Pancreas (tissue), 10 donors: ENCODE measurements around the gene IDUA. TPM values are rescaled to one million over a fixed set of nuclear protein-coding genes. Genes with fewer than 3 reads are reported as not detected.

Experiments used
- ATAC-seq, 4 donors: fragments of 200-7000 bp; cut with Tn5 transposase; one replicate each; pipeline versions ENCODE4 v1.8.0 to v1.9.1; 2020; ENCODE audit warnings: mild to moderate bottlenecking in 4 of 4, moderate library complexity in 4 of 4
- DNase-seq, 6 donors: peaks; one replicate each; pipeline ENCODE4 v3.0.0-alpha.2; 2020
- FAIRE-seq: peaks from 2 replicates; lab custom pipeline; 2012; peaks lifted over from hg19 to GRCh38; lab: Jason Lieb, UNC
- H3K27ac ChIP-seq, 4 donors: fragments of 200-600 bp; sonication (generic); 1 replicate in 3 of 4; 2 replicates in 1 of 4; pipeline versions ENCODE4 v1.5.0 to v1.8.0; 2020
- H3K27me3 ChIP-seq, 4 donors: fragments of 200-600 bp; one replicate each; pipeline ENCODE4 v1.8.0; 2021
- H3K36me3 ChIP-seq, 3 donors: fragments of 200-600 bp; sonication (generic) in 1 of 3; one replicate each; pipeline versions ENCODE4 v1.5.0 to v1.8.0; 2020 to 2021
- H3K4me1 ChIP-seq, 3 donors: fragments of 200-600 bp; one replicate each; pipeline ENCODE4 v1.8.0; 2021
- H3K4me3 ChIP-seq, 4 donors: fragments of 200-600 bp; sonication (generic) in 2 of 4; one replicate each; pipeline versions ENCODE4 v1.5.0 to v1.8.0; 2020 to 2021
- H3K9me3 ChIP-seq, 4 donors: fragments of 200-600 bp; one replicate each; pipeline ENCODE4 v1.8.0; 2021
- CTCF ChIP-seq, 4 donors: fragments of 200-600 bp; sonication (generic) in 3 of 4; IDR thresholded peaks; one replicate each; pipeline versions ENCODE4 v1.5.0 to v1.8.0; 2021; ENCODE audit warnings: antibody characterized with exemption in 4 of 4
- WGBS, 2 donors: extraction: QIAGEN DNeasy Blood & Tissue Kit; methylation state at CpG; one replicate each; pipeline ENCODE4 v1.1.7; 2013; 5-methylcytosine and 5-hydroxymethylcytosine counted together
- intact Hi-C, 3 donors: fragments of 100-400 bp; cut with DNase I; formaldehyde crosslinking; loops; one replicate each; pipeline versions ENCODE4 v1.11.1 to v1.14.2; 2022
- polyA plus RNA-seq, 2 donors: library from polyadenylated mRNA; stranded (reverse); fragments of 200-250 nt; gene quantifications; one replicate each; pipeline ENCODE4 v1.2.3, GENCODE V29; 2013
- total RNA-seq, 6 donors: library from RNA; stranded (reverse); fragmentation: NEBNext Ultra II Directional in 4 of 6; extraction: Animal tissue kit (Norgen Biotek cat#: 25700) in 4 of 6; gene quantifications; one replicate each; pipeline versions ENCODE4 v1.2.1 to v1.2.4, GENCODE V29; 2021 to 2023
- donor health status: healthy with polysubstance abuse.
- donor health status: DM: no; HTN: no; CAD: no; lungs with moderate emphysema.
- donor health status: DM: no; HTN: no; CAD: no.
- donor health status: control.
- donor health status: control.
- donor health status: Bipolar disorder and iron deficiency.
- donor health status: DM: yes; HTN: yes; CAD: no.
- donor health status: DM: no; HTN: no; CAD: no.
- donor health status: DM: no; HTN: no; CAD: no.
- donor health status: DM: yes; HTN: yes; CAD: no.

IDUA gene
- total and polyA plus RNA-seq, 8 donors = 17.6 to 56.9 (median 23.3) TPM

- no peaks in the 10 kb centered on the region for H3K9me3 ChIP-seq
- FAIRE-seq (no peak), ATAC-seq (peak; percentile 68 to 79 (median 76)), DNase-seq (peak in 5 of 6 donors; percentile 80 to 94 (median 87))
- H3K36me3 ChIP-seq = no peaks in the 10 kb centered on the region
- intact Hi-C loops = no loop called here
- peaks cover 7 to 9% (median 7%) of the 10 kb centered on the region in 3 donors for H3K4me1 ChIP-seq
- peak overlapping the region; percentile 21 to 79 (median 49) for H3K4me3 ChIP-seq
- 1% methylated on average over 41 to 85 of the region's 109 CpGs for WGBS, 2 donors
- H3K27ac ChIP-seq = peak overlapping the region; percentile 72 to 86 (median 79)
- H3K27me3 ChIP-seq = no peaks in the 10 kb centered on the region
- no peak for TF ChIP-seq CTCF (IDR thresholded peaks at IDR 0.05)
These were observed 22.9 kb downstream of the IDUA start for GRCh38 chr4:1009542-1010394.

- no peak for TF ChIP-seq CTCF (IDR thresholded peaks at IDR 0.05)
- 1 to 2% methylated on average over 28 to 36 of the region's 36 CpGs for WGBS, 2 donors
- Histone ChIP-seq H3K4me1 (peaks cover 7 to 9% (median 7%) of the 10 kb centered on the region in 3 donors), H3K4me3 (peak overlapping the region; percentile 21 to 79 (median 49)), H3K27me3 (no peaks in the 10 kb centered on the region), H3K36me3 (no peaks in the 10 kb centered on the region), H3K27ac (peak overlapping the region; percentile 72 to 86 (median 79)), H3K9me3 (no peaks in the 10 kb centered on the region)
- intact Hi-C loops = no loop called here
- DNase-seq (peak in 4 of 6 donors; percentile 60 to 73 (median 68)), ATAC-seq (peak; percentile 37 to 47 (median 40)), FAIRE-seq (no peak)
These were observed 23.7 kb downstream of the IDUA start for GRCh38 chr4:1010395-1011021.

DNA sequence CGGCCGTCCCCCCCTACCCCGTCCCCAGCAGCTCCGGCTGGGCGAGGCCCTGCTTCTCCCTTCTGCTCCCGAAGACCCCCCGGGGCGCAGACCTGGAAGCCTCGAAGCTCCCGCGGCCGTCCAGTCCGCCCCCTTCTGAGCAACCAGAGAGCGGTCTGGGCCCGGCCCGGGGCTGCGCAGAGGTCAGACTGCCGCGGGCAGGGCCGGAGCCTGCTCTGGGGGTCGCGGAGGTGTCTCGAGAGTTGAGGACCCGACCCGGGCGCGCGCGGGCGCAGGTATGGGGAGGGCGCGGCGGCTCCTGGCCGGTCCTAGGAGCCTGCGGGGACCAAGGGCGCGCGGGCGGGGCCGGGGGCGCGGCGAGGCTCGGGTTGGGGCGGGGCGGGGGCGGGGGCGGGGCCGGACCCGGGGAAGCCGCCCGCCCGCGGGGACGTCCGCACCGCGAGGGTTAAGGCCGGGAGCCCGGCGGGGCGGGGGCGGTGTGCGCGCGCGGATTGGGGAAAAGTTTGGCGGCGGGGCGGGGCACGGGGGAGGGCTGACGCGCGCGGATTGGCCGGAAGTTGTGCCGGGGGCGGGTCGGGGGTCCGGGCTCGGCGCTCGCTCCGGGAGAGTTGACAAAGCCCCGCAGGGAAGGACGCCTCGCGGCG, 24.3 kb downstream of the IDUA start, which contains the start of gene FGFRL1:
Gene FGFRL1, plus strand, starts transcription at position 605 of the 644 bp plus-strand sequence. CDS start 860 bp downstream, outside the sequence.
- Histone ChIP-seq H3K27ac (peak within 1 kb of the TSS; percentile 72 to 86 (median 79)), H3K4me1 (peaks cover 7 to 9% (median 7%) of the 10 kb centered on the region in 3 donors), H3K27me3 (no peaks in the 10 kb centered on the region), H3K4me3 (peak within 1 kb of the TSS; percentile 42 to 79 (median 55)), H3K36me3 (no peaks in the 10 kb centered on the region), H3K9me3 (no peaks in the 10 kb centered on the region)
- FAIRE-seq (no peak), ATAC-seq (peak; percentile 63 to 71 (median 66)), DNase-seq (peak; percentile 94 to 99 (median 96))
- no peak for TF ChIP-seq CTCF (IDR thresholded peaks at IDR 0.05)
- 1 to 3% methylated on average over 5 to 89 of the region's 89 CpGs for WGBS, 2 donors
- intact Hi-C loops = no loop called here

DNA sequence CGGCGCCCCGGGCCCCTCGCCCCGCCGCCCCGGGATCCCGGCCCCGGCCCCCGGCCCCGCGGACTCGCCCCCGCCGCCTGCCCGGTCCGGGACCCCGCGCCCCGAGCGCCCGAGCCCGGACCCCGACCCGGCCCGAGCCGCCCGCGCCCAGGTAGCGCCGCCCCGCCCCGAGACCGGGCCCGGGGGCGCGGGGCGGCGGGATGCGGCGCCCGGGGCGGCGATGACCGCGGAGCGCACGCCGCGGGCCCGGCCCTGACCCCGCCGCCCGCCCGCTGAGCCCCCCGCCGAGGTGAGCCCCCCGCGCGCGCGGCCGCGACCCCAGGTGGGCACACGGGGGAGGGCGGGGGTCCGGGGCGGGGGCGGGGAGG, 24.8 kb downstream of the IDUA start:
- DNase-seq = no peak
- H3K27me3 ChIP-seq = no peaks in the 10 kb centered on the region
- no peak for FAIRE-seq
- no peaks in the 10 kb centered on the region for H3K36me3 ChIP-seq
- no peak for ATAC-seq
- peaks cover 7 to 9% (median 7%) of the 10 kb centered on the region in 3 donors for H3K4me1 ChIP-seq
- no peaks in the 10 kb centered on the region for H3K9me3 ChIP-seq
- TF ChIP-seq CTCF (IDR thresholded peaks at IDR 0.05) = no peak
- no peak overlapping the region for H3K27ac ChIP-seq
- intact Hi-C loops = no loop called here
- H3K4me3 ChIP-seq = peak overlapping the region in 3 of 4 donors; percentile 51 to 61 (median 59)
- WGBS, 2 donors = 0% methylated on average over 69 of the region's 69 CpGs; no CpG with 5 or more reads in 1 of the 2 donors
